NCI-H774 (cell line): ENCODE results near the gene NXF2.
"Not testable (repeated sequence)": the region's sequence is repeated elsewhere in the genome, so short reads cannot be mapped to it uniquely, and the experiment has no call there.

Experiments
- DNase-seq: peaks from one replicate; lab custom pipeline; 2025; lab: John Stamatoyannopoulos, UW

The NXF2 gene

GRCh38 chrX:102246893-102247292 lies at the start of gene NXF2:
NXF2 (plus strand) TSS chrX:102247167; CDS start chrX:102307079, 59,912 bp downstream.
- not testable (repeated sequence) for DNase-seq

DNA sequence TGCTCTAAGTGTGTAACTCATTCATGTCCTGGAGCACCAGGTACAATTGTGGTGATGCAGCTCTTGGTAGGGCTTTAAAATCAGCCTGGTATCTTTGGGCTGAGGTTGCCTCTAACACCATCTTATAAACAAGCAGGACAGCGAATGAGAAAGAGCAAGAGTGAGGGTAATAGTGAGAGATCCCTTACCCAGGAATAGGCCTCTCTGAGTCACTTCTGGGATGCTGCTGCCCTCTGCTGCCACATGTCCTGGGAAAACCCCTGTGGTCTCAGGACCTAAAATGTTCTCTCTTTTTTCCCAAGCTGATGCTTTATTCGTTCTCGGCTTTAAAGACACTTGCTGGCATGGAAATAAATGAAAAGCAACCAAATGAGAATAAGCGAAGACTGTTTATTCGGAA lies 39.0 kb upstream of the NXF2 start:
- not testable (repeated sequence) for DNase-seq

DNA sequence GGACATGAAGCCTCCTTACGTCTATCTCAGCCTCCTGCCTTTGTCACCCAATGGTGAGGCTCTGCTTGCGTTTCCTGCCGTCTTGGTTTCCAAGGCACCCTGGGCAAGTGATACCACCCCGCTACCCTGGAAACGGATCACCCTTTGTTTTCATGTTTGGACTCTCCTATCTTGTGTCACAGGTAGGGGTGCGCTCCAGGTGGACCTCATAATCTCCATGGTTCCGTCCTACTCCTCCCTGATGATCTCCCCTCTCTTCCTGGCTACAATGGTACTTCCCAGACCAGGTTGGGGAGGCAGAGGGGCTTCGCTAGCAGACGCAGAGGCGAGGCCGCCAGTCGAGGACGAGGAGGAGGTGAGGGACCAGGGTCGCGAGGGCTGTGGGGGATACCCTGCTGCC lies 32.0 kb upstream of the NXF2 start, which contains the start of gene TCP11X1:
TSS of gene TCP11X1 (plus strand) at position 316 of the 400 bp plus-strand sequence.
- DNase-seq = not testable (repeated sequence)

DNA sequence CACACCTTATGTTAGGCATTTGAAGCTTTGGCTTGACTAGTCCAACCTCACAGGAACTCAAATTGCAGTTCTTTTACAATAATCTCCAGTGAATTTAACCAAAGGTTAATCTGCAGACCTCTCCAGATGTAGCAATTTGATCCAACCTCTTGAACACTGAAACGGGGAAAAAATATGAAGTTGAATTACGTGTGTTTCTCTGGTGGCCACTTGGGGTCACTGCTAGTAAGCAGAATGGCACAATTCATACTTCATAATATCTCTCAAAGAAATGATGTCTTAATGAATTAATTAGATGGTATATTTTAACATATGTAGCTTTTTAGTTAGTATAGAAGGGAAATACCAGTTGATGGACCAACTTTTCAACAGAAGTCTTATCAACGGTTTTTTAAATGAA lies 30.5 kb upstream of the NXF2 start:
- not testable (repeated sequence) for DNase-seq

- DNase-seq = not testable (repeated sequence)
These were observed 11.3 kb upstream of the NXF2 start for GRCh38 chrX:102235678-102236077.

DNA sequence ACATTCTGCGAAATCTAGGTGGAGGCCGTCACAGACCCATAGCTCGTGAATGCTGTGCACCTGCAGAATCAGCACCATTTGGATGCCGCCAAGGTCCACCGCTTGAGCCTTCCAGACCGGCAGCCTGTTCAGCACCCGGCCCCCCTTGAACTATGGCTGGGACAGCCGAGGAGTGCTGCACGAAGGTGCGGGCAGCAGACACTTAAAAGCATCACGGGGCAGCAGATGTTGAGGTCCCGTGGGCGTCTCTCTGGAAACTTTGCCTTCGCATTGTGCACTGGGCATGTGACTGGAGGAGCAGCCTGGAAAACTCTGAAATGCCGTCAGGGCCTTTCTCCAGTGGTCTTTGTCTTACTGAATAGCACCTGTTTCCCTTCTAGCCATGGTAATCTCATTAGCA lies 6.7 kb upstream of the NXF2 start:
- DNase-seq = not testable (repeated sequence)

GRCh38 chrX:102272231-102272630 lies 25.3 kb downstream of the NXF2 start:
- not testable (repeated sequence) for DNase-seq

DNA sequence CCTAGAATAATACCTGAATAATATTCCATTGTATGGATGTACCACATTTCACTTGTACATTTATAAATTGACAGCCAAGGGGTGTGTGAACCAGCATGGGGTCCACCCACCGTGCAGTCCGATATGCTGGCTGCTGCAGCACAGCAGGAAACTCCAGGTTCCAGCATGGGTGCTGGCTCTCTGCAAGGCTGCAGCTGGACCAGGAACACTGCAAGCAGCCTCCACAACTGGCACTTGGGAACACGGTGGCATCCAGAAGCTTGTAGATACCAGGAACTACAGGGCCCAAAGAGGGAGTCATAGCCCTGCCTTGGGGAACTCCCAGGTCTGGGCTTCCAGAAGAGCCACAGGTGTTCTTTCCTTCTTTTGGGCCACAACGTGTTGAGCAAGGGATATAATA lies 91.2 kb downstream of the NXF2 start:
- no peak for DNase-seq

GRCh38 chrX:102339312-102340298 lies 92.6 kb downstream of the NXF2 start:
- DNase-seq = no peak

GRCh38 chrX:102341867-102342266 lies 94.9 kb downstream of the NXF2 start:
- DNase-seq = no peak

DNA sequence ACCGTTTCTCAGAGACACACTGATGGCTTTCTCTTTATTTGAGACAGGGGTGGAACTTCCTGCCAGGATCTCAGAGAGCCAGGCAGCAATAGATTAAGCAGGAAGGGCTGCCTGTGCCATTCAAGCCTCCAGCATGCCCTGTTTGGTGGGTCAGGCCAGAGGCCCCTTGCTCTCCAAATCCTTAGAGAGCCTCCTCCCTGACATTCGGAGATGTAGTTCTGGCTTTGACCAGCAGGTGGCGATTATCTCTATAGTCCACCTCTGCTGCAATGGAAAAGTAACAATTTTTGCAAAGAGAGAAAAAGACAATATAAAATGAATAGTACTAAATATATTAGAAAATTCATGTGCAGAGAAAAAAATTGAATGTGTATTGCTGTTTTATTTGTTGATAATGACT lies 98.9 kb downstream of the NXF2 start:
- no peak for DNase-seq
